Calu3 (cell line): ENCODE measurements around the gene TRPV5. TPM values are rescaled to one million over a fixed set of nuclear protein-coding genes. Genes with fewer than 3 reads are reported as not detected.

Experiments
- BruUV-seq: library from RNA; stranded (reverse); fragments of 400-500 nt; replicated peaks from 2 replicates; lab custom pipeline; 2021; lab: Mats Ljungman, UMichigan
- CTCF ChIA-PET: fragments of 300-600 bp; sonication (Branson Sonifier 250); formaldehyde crosslinking; loops from one replicate; lab custom pipeline; 2022; ENCODE audit warnings: antibody characterized with exemption; lab: Charles Lee
- DNase-seq: peaks from one replicate; pipeline ENCODE4 v3.0.0; 2022
- H3K27ac Mint-ChIP-seq: one replicate; pipeline ENCODE4 v1.8.0; 2022; ENCODE audit warnings: mixed read lengths; ENCODE audit not compliant: unreplicated experiment
- H3K27me3 Mint-ChIP-seq: one replicate; pipeline ENCODE4 v1.8.0; 2022; ENCODE audit warnings: mixed read lengths; ENCODE audit not compliant: unreplicated experiment
- H3K36me3 Mint-ChIP-seq: one replicate; pipeline ENCODE4 v1.8.0; 2022; ENCODE audit warnings: mild to moderate bottlenecking, moderate library complexity, mixed read lengths; ENCODE audit not compliant: insufficient read depth, unreplicated experiment
- H3K4me1 Mint-ChIP-seq: one replicate; pipeline ENCODE4 v1.8.0; 2022; ENCODE audit warnings: mild to moderate bottlenecking, low read depth, mixed read lengths; ENCODE audit not compliant: unreplicated experiment
- H3K4me3 Mint-ChIP-seq: one replicate; pipeline ENCODE4 v1.8.0; 2022; ENCODE audit warnings: mild to moderate bottlenecking, low read depth, moderate library complexity, mixed read lengths; ENCODE audit not compliant: unreplicated experiment
- H3K9me3 Mint-ChIP-seq: one replicate; pipeline ENCODE4 v1.8.0; 2022; ENCODE audit warnings: low read depth, mixed read lengths; ENCODE audit not compliant: unreplicated experiment
- CTCF ChIP-seq: fragments of 200-600 bp; IDR thresholded peaks from one replicate; pipeline ENCODE4 v1.8.0; 2022; ENCODE audit warnings: antibody characterized with exemption; ENCODE audit not compliant: unreplicated experiment
- intact Hi-C: fragments of 100-400 bp; cut with micrococcal nuclease; formaldehyde crosslinking; loops from one replicate; pipeline ENCODE4 v1.10.0; 2022; ENCODE audit not compliant: unreplicated experiment
- total RNA-seq: library from RNA; stranded (reverse); gene quantifications from 2 replicates; pipeline ENCODE4 v1.2.3, GENCODE V29; 2022

The TRPV5 gene
- total RNA-seq, 1 experiment from 2014 or later, result not detected

DNA sequence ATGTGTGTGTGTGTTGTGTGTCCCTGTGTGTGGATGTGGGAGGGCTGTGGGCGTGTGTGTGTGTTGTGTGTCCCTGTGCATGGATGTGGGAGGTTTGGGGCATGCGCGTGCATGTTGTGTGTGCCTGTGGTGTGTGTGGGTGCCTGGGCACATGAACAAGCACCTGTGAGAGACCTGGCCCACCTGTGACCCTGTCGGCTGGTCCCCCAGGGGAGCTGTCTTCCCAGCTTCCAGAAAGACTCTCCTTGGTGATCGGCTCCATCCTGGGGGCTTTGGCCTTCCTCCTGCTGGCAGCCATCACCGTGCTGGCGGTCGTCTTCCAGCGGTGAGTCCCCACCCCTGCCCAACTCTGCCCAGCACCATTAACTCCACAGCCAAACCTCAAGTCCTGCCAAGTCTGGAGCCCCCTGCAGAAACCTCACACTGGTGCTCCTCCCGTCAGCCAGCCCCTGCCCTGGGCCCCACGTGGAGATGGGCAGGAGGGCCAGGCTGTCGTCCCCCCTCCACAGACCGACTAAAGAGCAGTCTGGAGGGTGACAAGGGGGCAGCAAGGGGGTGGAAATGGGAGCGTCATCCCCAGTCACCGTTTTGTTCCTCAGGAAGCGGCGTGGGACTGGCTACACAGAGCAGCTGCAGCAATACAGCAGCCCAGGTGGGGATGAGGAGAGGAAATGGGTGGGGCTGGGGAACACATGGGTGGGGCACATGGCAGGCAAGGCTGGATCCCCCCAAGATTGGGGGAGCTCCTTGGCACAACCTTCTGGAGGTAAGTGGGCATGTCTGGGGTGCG is 66.0 kb downstream of the TRPV5 start:
- Mint-ChIP-seq H3K27me3 (peaks cover 66% of the 10 kb centered on the region), H3K4me3 (no peak overlapping the region), H3K9me3 (no peaks in the 10 kb centered on the region), H3K4me1 (no peaks in the 10 kb centered on the region), H3K36me3 (no peaks in the 10 kb centered on the region), H3K27ac (no peak overlapping the region)
- CTCF ChIA-PET, result interaction anchor here (2.1 kb wide), 1 partner anchor 14 kb away, joined by 9 read pairs; no protein-coding TSS in a partner anchor
- intact Hi-C loops, result no loop called here
- no peak for DNase-seq
- no peak for TF ChIP-seq CTCF
- no TSS peak for BruUV-seq

GRCh38 chr7:142867097-142867378 is 66.5 kb downstream of the TRPV5 start:
- Mint-ChIP-seq H3K27ac (no peak overlapping the region), H3K27me3 (peaks cover 72% of the 10 kb centered on the region), H3K9me3 (no peaks in the 10 kb centered on the region), H3K36me3 (no peaks in the 10 kb centered on the region), H3K4me3 (no peak overlapping the region), H3K4me1 (no peaks in the 10 kb centered on the region)
- no TSS peak for BruUV-seq
- CTCF ChIA-PET, result interaction anchor here (1.0 to 2.1 kb wide), 5 partner anchors 11 to 94 kb away, joined by 3 to 9 read pairs (median 4); partner anchors contain the start of gene EPHB6
- intact Hi-C loops, result no loop called here
- DNase-seq, result no peak
- no peak for TF ChIP-seq CTCF

DNA sequence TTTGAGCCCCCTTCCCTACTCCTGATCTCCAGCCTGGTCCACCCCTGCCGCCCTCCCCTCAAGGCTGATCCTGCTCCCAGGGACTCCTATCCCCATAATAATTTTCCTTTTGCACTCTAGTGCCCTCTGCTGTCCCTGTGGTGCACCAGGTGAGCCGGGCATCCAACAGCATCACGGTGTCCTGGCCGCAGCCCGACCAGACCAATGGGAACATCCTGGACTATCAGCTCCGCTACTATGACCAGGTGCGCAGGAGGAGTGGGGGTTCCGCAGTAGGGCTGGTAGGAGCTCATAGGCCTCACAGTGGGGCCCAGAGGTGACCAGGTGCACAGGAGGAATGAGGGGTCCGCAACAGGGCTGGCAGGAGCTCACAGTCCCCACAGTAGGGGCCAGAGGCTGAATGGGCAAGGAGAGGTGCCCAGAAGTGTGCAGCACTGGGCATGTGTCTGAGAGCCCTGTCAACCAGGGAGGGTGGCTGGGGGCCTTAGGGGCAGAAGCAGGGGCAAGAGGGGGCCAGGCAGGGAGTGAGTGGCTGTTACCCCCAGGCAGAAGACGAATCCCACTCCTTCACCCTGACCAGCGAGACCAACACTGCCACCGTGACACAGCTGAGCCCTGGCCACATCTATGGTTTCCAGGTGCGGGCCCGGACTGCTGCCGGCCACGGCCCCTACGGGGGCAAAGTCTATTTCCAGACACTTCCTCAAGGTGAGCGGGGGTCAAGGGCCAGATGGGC is 67.0 kb downstream of the TRPV5 start:
- Mint-ChIP-seq H3K36me3 (no peaks in the 10 kb centered on the region), H3K4me3 (no peak overlapping the region), H3K27ac (no peak overlapping the region), H3K27me3 (peaks cover 77% of the 10 kb centered on the region), H3K9me3 (no peaks in the 10 kb centered on the region), H3K4me1 (no peaks in the 10 kb centered on the region)
- peak; percentile 44 for TF ChIP-seq CTCF
- BruUV-seq, result no TSS peak
- intact Hi-C loops, result no loop called here
- CTCF ChIA-PET, result interaction anchor here (1.0 to 2.1 kb wide), 9 partner anchors 11 to 263 kb away, joined by 3 to 9 read pairs (median 4); partner anchors contain the start of gene EPHB6
- DNase-seq, result peak; percentile 74

DNA sequence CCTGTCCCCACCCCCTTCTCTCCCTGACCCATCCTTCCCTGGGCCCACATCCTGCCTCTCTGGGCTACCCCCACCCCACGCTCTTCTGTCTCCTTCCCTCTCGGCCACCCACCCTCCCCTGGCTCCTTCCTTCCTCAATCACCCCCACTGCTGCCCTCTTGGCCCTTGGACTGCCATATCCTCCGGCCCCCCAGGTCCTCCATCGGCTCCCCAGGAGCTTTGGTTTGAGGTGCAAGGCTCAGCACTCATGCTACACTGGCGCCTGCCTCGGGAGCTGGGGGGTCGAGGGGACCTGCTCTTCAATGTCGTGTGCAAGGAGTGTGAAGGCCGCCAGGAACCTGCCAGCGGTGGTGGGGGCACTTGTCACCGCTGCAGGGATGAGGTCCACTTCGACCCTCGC is 67.8 kb downstream of the TRPV5 start:
- H3K9me3 Mint-ChIP-seq, result no peaks in the 10 kb centered on the region
- TF ChIP-seq CTCF, result no peak
- CTCF ChIA-PET, result interaction anchor here (1.2 to 2.1 kb wide), 8 partner anchors 10 to 262 kb away, joined by 3 to 9 read pairs (median 4); no protein-coding TSS in a partner anchor
- no peak for DNase-seq
- H3K4me3 Mint-ChIP-seq, result no peak overlapping the region
- no peak overlapping the region for H3K27ac Mint-ChIP-seq
- no peaks in the 10 kb centered on the region for H3K36me3 Mint-ChIP-seq
- no TSS peak for BruUV-seq
- peaks cover 85% of the 10 kb centered on the region for H3K27me3 Mint-ChIP-seq
- H3K4me1 Mint-ChIP-seq, result no peaks in the 10 kb centered on the region
- intact Hi-C loops, result no loop called here
